Neural crest cell (in vitro differentiated cells): ENCODE results near the gene SEMA3B. TPM values are rescaled to one million over a fixed set of nuclear protein-coding genes. Genes with fewer than 3 reads are reported as not detected.

Experiments used
- DNase-seq: peaks from one replicate; pipeline ENCODE4 v3.0.0; 2021; ENCODE audit warnings: low read depth, mixed read lengths, low spot score
- H3K27ac Mint-ChIP-seq: one replicate; pipeline ENCODE4 v1.8.0; 2021; ENCODE audit warnings: mild to moderate bottlenecking, mixed read lengths; ENCODE audit not compliant: unreplicated experiment
- H3K27me3 Mint-ChIP-seq: 2 replicates; pipeline ENCODE4 v1.8.0; 2021; ENCODE audit warnings: low read depth, mild to moderate bottlenecking, mixed read lengths
- H3K36me3 Mint-ChIP-seq: 2 replicates; pipeline ENCODE4 v1.8.0; 2021; ENCODE audit warnings: low read depth, mild to moderate bottlenecking, mixed read lengths
- H3K4me1 Mint-ChIP-seq: 2 replicates; pipeline ENCODE4 v1.8.0; 2021; ENCODE audit warnings: mixed read lengths
- H3K4me3 Mint-ChIP-seq: one replicate; pipeline ENCODE4 v1.8.0; 2021; ENCODE audit warnings: mild to moderate bottlenecking, mixed read lengths
- H3K9me3 Mint-ChIP-seq: 2 replicates; pipeline ENCODE4 v1.8.0; 2021; ENCODE audit warnings: mixed read lengths
- CTCF ChIP-seq: fragments of 200-600 bp; sonication (generic); conservative IDR thresholded peaks from 2 replicates; pipeline ENCODE4 v1.5.0; 2021; ENCODE audit warnings: antibody characterized with exemption, mild to moderate bottlenecking
- long read RNA-seq: library from polyadenylated mRNA; unstranded; transcript quantifications from one replicate; pipeline ENCODE4 v2.0.0, GENCODE V29; 2020
- total RNA-seq: library from RNA; stranded (reverse); gene quantifications from 2 replicates; pipeline ENCODE4 v1.2.1, GENCODE V29; 2021

The SEMA3B gene
- total RNA-seq, result 2.3 and 2.9 TPM in 2 replicates
- long read RNA-seq, partial matches to known transcripts, result 1 of 1 reads
- long read RNA-seq, other reads (novel, unspliced or antisense), result 0 of 1 reads

GRCh38 chr3:50268703-50269451 is at the start of gene SEMA3B:
TSS of gene SEMA3B (plus strand) at chr3:50269147. CDS start at chr3:50269241, 94 bp downstream.
- H3K27ac Mint-ChIP-seq, result no peak within 1 kb of the TSS
- DNase-seq, result no peak
- no peaks in the 10 kb centered on the region for H3K9me3 Mint-ChIP-seq

GRCh38 chr3:50219285-50219684 is 49.7 kb upstream of the SEMA3B start:
- peaks cover 5% of the 10 kb centered on the region for H3K27me3 Mint-ChIP-seq
- H3K36me3 Mint-ChIP-seq, result no peaks in the 10 kb centered on the region
- no peak for TF ChIP-seq CTCF
- no peaks in the 10 kb centered on the region for H3K9me3 Mint-ChIP-seq
- no peak for DNase-seq
- no peaks in the 10 kb centered on the region for H3K4me1 Mint-ChIP-seq
- H3K4me3 Mint-ChIP-seq, result no peak overlapping the region
- no peak overlapping the region for H3K27ac Mint-ChIP-seq

More at GRCh38 chr3:50268703-50269451, at the start of gene SEMA3B:
- Mint-ChIP-seq H3K4me1 (peaks cover 35% of the 10 kb centered on the region), H3K27me3 (peaks cover 28% of the 10 kb centered on the region), H3K36me3 (no peaks in the 10 kb centered on the region), H3K4me3 (peak within 1 kb of the TSS; percentile 51)
- TF ChIP-seq CTCF, result no peak

GRCh38 chr3:50220109-50220508 is 48.8 kb upstream of the SEMA3B start:
- Mint-ChIP-seq H3K27me3 (peaks cover 10% of the 10 kb centered on the region), H3K4me1 (no peaks in the 10 kb centered on the region), H3K27ac (peak overlapping the region; percentile 71), H3K4me3 (no peak overlapping the region), H3K9me3 (no peaks in the 10 kb centered on the region), H3K36me3 (no peaks in the 10 kb centered on the region)
- DNase-seq, result no peak
- no peak for TF ChIP-seq CTCF

- no peaks in the 10 kb centered on the region for H3K9me3 Mint-ChIP-seq
- peaks cover 15% of the 10 kb centered on the region for H3K27me3 Mint-ChIP-seq
- peaks cover 3% of the 10 kb centered on the region for H3K4me1 Mint-ChIP-seq
- no peak for TF ChIP-seq CTCF
- H3K4me3 Mint-ChIP-seq, result no peak overlapping the region
- no peak overlapping the region for H3K27ac Mint-ChIP-seq
- no peak for DNase-seq
- no peaks in the 10 kb centered on the region for H3K36me3 Mint-ChIP-seq
These were observed 47.9 kb upstream of the SEMA3B start for GRCh38 chr3:50221051-50221410.

GRCh38 chr3:50221411-50222168 is 47.4 kb upstream of the SEMA3B start:
- TF ChIP-seq CTCF, result no peak
- Mint-ChIP-seq H3K4me1 (peaks cover 6% of the 10 kb centered on the region), H3K27me3 (peaks cover 18% of the 10 kb centered on the region), H3K9me3 (no peaks in the 10 kb centered on the region), H3K36me3 (no peaks in the 10 kb centered on the region), H3K27ac (no peak overlapping the region), H3K4me3 (no peak overlapping the region)
- no peak for DNase-seq
